ENCODE data around the gene TOM1L2. TPM values are rescaled to one million over a fixed set of nuclear protein-coding genes. Genes with fewer than 3 reads are reported as not detected.

The TOM1L2 gene
- total and polyA plus RNA-seq, 11 donors = 122 to 345 (median 247) TPM

DNA sequence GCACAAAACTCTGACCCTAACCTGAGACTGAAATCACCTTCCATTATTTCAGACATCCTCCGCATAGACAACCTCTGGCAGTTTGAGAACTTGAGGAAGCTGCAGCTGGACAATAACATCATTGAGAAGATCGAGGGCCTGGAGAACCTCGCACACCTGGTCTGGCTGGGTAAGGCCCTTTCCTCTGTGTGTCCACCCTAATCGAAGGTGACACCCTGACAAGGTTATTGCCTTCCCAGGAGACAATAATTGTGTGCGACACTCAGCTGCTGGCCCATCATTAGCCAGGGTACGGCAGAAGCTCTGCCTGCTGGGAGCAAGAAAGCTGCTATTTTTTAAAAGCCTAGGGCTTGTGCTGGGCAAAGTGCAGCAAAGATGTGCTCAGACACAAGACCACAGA, 11.6 kb upstream of the TOM1L2 start:
- Histone ChIP-seq H3K36me3 (peaks cover 0 to 8% (median 0%) of the 10 kb centered on the region in 9 donors), H3K9me3 (no peaks in the 10 kb centered on the region), H3K4me1 (no peaks in the 10 kb centered on the region), H3K27me3 (no peaks in the 10 kb centered on the region), H3K27ac (no peak overlapping the region), H3K4me3 (no peak overlapping the region)
- WGBS, 4 donors = 88 to 93% (median 92%) methylated on average over 4 to 6 of the region's 6 CpGs
- ATAC-seq = no peak
- no peak for DNase-seq
- intact Hi-C loops (cut with DNase I) = no loop called here
- TF ChIP-seq, protein P1, sequence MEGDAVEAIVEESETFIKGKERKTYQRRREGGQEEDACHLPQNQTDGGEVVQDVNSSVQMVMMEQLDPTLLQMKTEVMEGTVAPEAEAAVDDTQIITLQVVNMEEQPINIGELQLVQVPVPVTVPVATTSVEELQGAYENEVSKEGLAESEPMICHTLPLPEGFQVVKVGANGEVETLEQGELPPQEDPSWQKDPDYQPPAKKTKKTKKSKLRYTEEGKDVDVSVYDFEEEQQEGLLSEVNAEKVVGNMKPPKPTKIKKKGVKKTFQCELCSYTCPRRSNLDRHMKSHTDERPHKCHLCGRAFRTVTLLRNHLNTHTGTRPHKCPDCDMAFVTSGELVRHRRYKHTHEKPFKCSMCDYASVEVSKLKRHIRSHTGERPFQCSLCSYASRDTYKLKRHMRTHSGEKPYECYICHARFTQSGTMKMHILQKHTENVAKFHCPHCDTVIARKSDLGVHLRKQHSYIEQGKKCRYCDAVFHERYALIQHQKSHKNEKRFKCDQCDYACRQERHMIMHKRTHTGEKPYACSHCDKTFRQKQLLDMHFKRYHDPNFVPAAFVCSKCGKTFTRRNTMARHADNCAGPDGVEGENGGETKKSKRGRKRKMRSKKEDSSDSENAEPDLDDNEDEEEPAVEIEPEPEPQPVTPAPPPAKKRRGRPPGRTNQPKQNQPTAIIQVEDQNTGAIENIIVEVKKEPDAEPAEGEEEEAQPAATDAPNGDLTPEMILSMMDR (IDR thresholded peaks at IDR 0.05) = no peak
- TF ChIP-seq POLR2A (IDR thresholded peaks at IDR 0.05) = no peak

- no peaks in the 10 kb centered on the region for H3K27me3 ChIP-seq
- no peaks in the 10 kb centered on the region for H3K9me3 ChIP-seq
- H3K4me3 ChIP-seq = no peak overlapping the region
- H3K4me1 ChIP-seq = peaks cover 0 to 4% (median 0%) of the 10 kb centered on the region in 12 donors
- no peak overlapping the region for H3K27ac ChIP-seq
- TF ChIP-seq, protein P1 (IDR thresholded peaks at IDR 0.05) = no peak
- no peak for TF ChIP-seq POLR2A (IDR thresholded peaks at IDR 0.05)
- ATAC-seq (peak in 1 of 4 donors; percentile 48), DNase-seq (no peak)
- intact Hi-C loops (cut with DNase I) = no loop called here
- 70 to 91% (median 75%) methylated on average over 4 to 6 of the region's 6 CpGs for WGBS, 4 donors
- peaks cover 0 to 6% (median 0%) of the 10 kb centered on the region in 9 donors for H3K36me3 ChIP-seq
Measured at GRCh38 chr17:17983376-17983775, 11.2 kb upstream of the TOM1L2 start.

DNA sequence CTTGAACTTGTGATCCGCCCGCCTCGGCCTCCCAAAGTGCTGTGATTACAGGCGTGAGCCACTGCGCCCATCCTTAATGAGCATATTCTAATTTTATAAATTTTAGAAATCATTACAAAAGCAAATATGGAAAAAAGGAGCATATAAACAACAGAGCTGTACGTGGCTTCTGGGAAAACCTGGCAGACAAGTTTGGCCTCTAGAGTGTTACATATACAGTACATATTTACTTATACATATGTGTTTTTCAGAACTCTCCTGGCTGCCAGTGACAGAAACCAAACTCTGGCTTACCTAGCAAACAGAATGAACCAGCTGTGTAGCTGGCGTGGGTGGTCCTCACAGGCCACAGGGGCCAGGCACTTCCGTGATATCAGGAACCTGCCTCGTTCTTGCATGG, 10.6 kb upstream of the TOM1L2 start:
- peaks cover 0 to 3% (median 0%) of the 10 kb centered on the region in 9 donors for H3K36me3 ChIP-seq
- H3K27ac ChIP-seq = no peak overlapping the region
- no peak overlapping the region for H3K4me3 ChIP-seq
- no peak for DNase-seq
- no peak for TF ChIP-seq POLR2A (IDR thresholded peaks at IDR 0.05)
- TF ChIP-seq, protein P1 (IDR thresholded peaks at IDR 0.05) = no peak
- 94 to 95% (median 95%) methylated on average over 9 of the region's 9 CpGs for WGBS, 4 donors
- intact Hi-C loops (cut with DNase I) = no loop called here
- no peaks in the 10 kb centered on the region for H3K27me3 ChIP-seq
- no peak for ATAC-seq
- H3K9me3 ChIP-seq = no peaks in the 10 kb centered on the region
- H3K4me1 ChIP-seq = peaks cover 0 to 5% (median 0%) of the 10 kb centered on the region in 12 donors

- H3K27me3 ChIP-seq = no peaks in the 10 kb centered on the region
- no peak for DNase-seq
- no peak overlapping the region for H3K4me3 ChIP-seq
- TF ChIP-seq POLR2A (IDR thresholded peaks at IDR 0.05) = no peak
- TF ChIP-seq, protein P1 (IDR thresholded peaks at IDR 0.05) = no peak
- H3K4me1 ChIP-seq = peaks cover 0 to 5% (median 0%) of the 10 kb centered on the region in 12 donors
- 78 to 89% (median 84%) methylated on average over 9 of the region's 9 CpGs for WGBS, 4 donors
- H3K9me3 ChIP-seq = no peaks in the 10 kb centered on the region
- intact Hi-C loops (cut with DNase I) = no loop called here
- H3K36me3 ChIP-seq = no peaks in the 10 kb centered on the region
- ATAC-seq = no peak
- H3K27ac ChIP-seq = no peak overlapping the region
Measured at GRCh38 chr17:17981330-17981729, 9.1 kb upstream of the TOM1L2 start.

Measured in heart left ventricle (tissue), 16 donors.